Activated naive CD8-positive, alpha-beta T cell treated with anti-CD3 and anti-CD28 coated beads, Interleukin-2, amount 50 U/mL, for 16 hours (primary cell): ENCODE data around the gene PROK1.

Experiments used
- DNase-seq: peaks from one replicate; pipeline ENCODE4 v3.0.0-alpha.2; 2020; ENCODE audit warnings: low read depth, low spot score

The PROK1 gene

GRCh38 chr1:110488867-110489266 is 37.9 kb downstream of the PROK1 start:
- no peak for DNase-seq

DNA sequence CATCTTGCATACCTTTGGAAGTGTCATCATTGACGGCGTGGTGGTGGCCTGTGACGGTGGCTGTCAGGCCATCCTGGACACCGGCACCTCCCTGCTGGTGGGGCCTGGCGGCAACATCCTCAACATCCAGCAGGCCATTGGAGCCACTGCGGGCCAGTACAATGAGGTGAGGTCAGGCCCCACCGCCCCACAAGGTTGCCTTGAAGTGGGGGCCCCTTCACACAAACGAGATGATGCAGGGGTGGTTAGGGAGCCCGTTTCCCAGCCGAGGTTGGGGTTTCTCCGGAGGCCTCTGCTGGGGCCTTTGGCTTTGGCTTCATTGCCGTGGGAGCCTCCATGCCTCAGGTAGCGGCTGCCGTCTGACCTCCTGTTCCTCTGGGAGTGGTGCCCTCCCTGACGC is 38.5 kb downstream of the PROK1 start:
- no peak for DNase-seq

DNA sequence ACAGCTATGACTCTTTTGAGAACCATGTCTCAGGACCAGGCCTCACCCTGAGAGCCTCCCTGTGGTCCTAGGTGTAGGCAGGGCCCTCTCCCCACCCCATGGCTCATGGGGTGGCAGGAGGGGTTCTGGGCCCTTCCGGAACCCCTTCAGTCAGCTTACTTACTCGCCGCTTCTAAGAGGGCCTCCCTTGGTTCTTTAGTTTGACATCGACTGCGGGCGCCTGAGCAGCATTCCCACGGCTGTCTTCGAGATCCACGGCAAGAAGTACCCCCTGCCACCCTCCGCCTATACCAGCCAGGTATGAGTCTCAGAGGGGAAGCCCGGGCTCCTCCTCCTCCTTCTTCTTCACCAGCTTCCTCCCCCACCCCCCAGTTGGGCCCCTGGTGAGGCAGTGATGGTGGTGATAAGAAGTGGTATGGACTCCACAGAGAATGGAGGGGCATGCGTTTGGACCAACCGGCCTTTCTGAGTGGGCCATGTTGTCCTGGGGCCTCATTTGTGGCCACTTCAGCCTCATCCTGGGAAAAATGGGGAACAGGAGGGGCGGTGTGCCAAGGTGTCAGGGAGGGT is 39.1 kb downstream of the PROK1 start:
- DNase-seq, result no peak

DNA sequence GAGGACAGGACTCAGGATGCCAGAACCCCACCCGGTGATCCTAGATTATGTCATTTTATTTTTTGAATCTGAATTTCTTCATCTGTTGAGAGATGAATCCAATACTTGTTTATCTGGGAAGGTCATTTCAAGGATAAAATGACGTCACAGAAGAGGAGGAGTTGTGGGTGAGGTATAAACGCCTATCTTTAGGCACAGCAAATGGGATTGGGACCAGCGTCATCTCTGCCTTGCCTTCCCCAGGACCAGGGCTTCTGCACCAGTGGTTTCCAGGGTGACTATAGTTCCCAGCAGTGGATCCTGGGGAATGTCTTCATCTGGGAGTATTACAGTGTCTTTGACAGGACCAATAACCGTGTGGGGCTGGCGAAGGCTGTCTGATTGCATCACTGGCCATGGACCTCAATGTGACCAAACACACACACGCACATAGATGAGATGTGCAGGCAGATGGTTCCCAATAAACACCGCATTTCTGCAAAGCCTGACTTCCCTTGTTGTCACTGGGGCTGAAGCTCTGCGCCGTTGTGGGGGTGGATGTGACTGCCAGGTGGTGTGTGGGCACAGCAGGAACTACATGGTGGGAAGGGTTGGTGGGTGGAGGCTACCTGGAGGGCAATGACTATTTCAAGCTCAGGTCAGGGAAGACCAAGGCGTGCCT is 40.0 kb downstream of the PROK1 start:
- no peak for DNase-seq

DNA sequence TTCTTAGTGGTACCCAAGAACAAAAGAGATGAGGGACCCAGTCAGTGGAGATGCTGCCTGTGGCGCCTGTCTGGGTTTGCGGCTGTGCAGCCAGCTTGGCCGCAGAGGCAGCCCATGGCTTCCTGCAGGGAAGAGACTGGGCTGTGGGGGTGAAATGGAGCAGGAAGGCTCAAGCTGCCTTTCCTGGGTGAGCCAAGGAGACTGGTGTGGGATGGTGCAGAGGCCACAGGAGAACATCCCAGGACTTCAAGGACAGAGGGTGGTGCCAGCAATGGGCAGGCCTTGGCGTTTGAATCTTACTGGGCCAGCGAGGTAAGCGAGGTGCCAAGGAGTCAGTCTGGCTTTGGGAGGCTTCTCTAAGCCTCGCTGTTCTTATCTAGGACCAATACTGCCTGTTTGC is 41.6 kb downstream of the PROK1 start:
- no peak for DNase-seq

GRCh38 chr1:110493059-110493699 is 42.2 kb downstream of the PROK1 start:
- no peak for DNase-seq

- DNase-seq, result no peak
Observed at GRCh38 chr1:110494036-110494435, 43.1 kb downstream of the PROK1 start.

- no peak for DNase-seq
Observed at GRCh38 chr1:110494522-110495406, 43.8 kb downstream of the PROK1 start.

- peak; percentile 56 for DNase-seq
Observed at GRCh38 chr1:110495926-110496600, 45.1 kb downstream of the PROK1 start.

DNA sequence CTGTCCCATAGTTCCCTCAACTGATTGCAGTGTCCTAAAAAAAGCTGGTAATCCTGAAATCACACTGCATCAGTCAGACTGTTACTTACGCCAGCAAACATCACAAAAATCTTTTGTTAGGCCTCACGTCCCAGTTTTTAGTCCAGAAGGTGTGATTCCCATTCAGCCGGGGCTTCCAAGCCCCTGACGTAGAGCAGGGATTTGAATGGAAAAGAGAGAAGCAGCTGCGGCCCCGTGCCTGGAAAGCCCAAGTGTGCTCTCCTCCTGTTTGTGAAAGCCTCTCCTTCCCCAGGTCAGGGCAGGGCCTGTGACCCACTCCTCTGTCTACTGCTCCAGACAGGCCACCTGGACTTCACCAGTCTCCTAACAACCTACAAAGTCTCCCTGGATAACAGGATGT is 47.3 kb downstream of the PROK1 start:
- no peak for DNase-seq

GRCh38 chr1:110501488-110502132 is 50.7 kb downstream of the PROK1 start:
- no peak for DNase-seq

DNA sequence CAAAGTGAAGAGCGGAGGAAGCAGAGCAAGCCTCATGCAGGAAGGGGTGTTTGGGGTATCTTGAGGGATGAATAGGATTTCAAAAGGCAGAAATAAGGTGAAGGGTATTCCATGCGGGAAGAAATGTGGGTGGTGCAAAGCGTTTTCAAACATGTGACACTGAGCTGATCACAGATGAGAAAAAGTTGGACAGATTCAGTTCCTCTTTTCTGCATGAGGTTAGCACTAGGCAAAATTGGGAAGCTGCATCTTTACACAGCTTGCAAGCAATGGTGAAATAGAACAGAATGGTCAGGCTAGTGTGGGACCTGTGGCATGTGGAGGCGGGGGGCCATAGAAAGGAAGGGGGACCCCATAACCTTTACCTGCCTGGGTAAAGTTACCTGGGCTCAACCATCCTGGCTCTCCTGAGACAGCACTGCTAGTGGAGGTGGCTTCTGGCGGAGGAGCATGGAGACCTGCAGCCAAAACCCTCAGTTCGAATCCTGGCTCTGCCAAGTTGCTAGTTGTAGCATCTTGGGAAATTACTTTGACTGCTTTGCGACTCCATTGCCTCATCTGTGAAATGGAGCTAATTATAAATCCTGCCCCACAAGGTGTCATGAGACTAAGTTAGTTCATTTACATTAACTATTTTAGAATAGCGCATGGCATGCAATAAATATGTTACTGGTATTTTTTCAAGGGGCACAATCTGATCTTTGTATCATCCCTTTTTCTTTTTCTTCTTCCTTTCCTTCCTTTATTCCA is 51.6 kb downstream of the PROK1 start:
- DNase-seq, result no peak

GRCh38 chr1:110503471-110503870 is 52.5 kb downstream of the PROK1 start:
- DNase-seq, result no peak

DNA sequence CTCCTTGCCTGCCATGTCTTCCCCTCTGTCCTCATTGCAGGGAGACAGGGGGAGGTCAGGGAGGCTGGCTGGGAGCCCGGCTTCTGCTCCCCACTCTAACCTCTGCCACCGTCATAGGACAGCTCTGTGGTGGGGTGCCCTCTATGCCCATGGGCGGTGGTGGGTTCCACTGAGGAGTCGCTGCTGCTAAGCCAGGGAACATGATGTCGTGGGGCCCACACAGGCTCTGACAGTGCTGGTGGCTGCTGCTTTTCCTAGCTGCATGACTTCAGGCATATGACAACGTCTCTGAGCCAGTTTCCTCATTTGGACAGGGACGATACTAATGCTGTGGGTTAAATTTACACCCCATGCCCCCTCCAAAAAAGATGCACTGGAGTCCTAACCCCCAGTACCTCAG is 53.3 kb downstream of the PROK1 start:
- DNase-seq, result no peak

GRCh38 chr1:110505596-110505995 is 54.6 kb downstream of the PROK1 start:
- DNase-seq, result no peak

DNA sequence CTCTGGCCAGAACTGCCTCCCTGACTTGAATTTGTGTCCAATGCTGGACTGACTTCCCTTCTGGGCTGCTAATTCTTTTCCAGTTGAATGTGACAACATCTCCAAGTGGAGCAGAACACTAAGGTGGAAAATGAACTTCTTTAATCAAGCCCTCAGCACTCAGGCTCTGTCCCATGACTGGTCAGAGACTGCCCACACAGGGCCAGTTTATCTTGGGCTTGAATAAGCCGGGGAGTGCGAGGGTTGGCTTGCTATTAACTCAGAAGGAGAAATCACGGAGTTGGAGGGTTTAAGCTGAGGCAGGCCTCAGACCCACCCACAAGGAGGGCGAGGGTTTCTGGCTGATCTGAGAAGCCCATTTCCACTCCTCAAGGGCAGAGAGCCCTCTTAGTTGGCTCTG is 55.6 kb downstream of the PROK1 start:
- DNase-seq, result no peak
